Measurements from ENCODE around the gene KRTAP19-8.

KRTAP19-8 gene, protein sequence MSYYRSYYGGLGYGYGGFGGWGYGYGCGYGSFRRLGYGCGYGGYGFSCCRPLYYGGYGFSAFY

GRCh38 chr21:31038376-31038775 is at the start of gene KRTAP19-8:
Gene KRTAP19-8 (minus strand): TSS chr21:31038476. CDS start chr21:31038443, 33 bp downstream.
- no peak for DNase-seq (ENCODE audit: low read depth)
- H3K4me3 ChIP-seq (replicated peaks; ENCODE audit: low read depth, low read length): no peak within 1 kb of the TSS
- no peak for TF ChIP-seq CTCF (IDR thresholded peaks at IDR 0.05; ENCODE audit: low read length, missing control alignments)

DNA sequence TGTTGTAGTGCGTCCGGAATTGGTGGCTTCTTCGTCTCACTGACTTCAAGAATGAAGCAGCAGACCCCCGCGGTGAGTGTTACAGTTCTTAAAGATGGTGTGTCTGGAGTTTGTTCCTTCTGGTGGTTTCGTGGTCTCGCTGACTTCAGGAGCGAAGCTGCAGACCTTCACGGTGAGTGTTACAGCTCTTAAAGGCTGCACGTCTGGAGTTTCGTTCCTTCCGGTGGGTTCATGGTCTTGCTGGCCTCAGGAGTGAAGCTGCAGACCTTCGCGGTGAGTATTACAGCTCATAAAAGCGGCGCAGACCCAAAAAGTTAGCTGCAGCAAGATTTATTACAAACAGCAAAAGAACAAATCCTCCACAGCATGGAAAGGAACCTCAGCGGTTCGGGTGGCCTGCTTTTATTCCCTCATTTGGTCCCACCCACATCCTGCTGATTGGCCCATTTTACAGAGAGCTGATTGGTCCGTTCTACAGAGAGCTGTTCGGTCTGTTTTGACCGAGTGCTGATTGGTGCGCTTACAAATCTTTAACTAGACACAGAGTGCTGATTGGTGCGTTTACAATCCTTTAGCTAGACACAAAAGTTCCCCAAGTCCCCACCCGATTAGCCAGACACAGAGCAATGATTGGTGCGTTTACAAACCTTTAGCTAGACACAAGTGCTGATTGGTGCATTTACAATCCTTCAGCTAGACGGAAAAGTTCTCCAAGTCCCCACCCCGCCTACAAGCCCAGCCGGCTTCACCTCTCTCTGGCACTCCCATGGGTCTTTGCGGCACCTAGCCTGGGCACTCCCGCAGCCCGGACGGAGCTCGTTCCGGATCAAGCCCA is 49.6 kb upstream of the KRTAP19-8 start:
- TF ChIP-seq CTCF (IDR thresholded peaks at IDR 0.05; ENCODE audit: low read length, missing control alignments): no peak
- no peak for DNase-seq (ENCODE audit: low read depth)
- no peak overlapping the region for H3K4me3 ChIP-seq (replicated peaks; ENCODE audit: low read depth, low read length)

GRCh38 chr21:31084689-31085088 is 46.4 kb upstream of the KRTAP19-8 start:
- no peak for TF ChIP-seq CTCF (IDR thresholded peaks at IDR 0.05; ENCODE audit: low read length, missing control alignments)
- H3K4me3 ChIP-seq (replicated peaks; ENCODE audit: low read depth, low read length): no peak overlapping the region
- no peak for DNase-seq (ENCODE audit: low read depth)

- peak; percentile 25 for DNase-seq (ENCODE audit: low read depth)
- no peak for TF ChIP-seq CTCF (IDR thresholded peaks at IDR 0.05; ENCODE audit: low read length, missing control alignments)
- no peak overlapping the region for H3K4me3 ChIP-seq (replicated peaks; ENCODE audit: low read depth, low read length)
These were observed 40.5 kb upstream of the KRTAP19-8 start for GRCh38 chr21:31078796-31079195.

- no peak for TF ChIP-seq CTCF (IDR thresholded peaks at IDR 0.05; ENCODE audit: low read length, missing control alignments)
- H3K4me3 ChIP-seq (replicated peaks; ENCODE audit: low read depth, low read length): no peak overlapping the region
- no peak for DNase-seq (ENCODE audit: low read depth)
These were observed 39.9 kb upstream of the KRTAP19-8 start for GRCh38 chr21:31078216-31078615.

DNA sequence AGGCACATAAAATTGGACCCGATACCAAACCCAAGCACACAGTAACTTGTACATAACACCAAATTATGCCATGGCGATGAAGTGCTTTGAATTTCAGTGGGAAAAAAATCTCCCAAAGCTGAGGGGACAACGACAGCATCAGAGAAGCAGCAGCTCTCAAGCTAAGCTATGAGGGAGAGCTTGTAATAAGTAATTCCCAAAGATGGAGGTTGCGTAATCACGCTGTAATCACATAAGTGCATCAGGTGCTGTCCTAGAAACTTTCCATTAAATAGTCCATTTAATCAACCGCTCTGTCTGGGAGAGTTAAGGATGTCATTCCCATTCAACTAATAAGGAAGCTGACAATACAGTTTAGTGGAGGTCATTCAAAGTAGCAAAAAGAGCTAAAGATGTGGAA is 37.6 kb upstream of the KRTAP19-8 start:
- no peak overlapping the region for H3K4me3 ChIP-seq (replicated peaks; ENCODE audit: low read depth, low read length)
- no peak for TF ChIP-seq CTCF (IDR thresholded peaks at IDR 0.05; ENCODE audit: low read length, missing control alignments)
- no peak for DNase-seq (ENCODE audit: low read depth)

GRCh38 chr21:31072533-31072932 is 34.3 kb upstream of the KRTAP19-8 start:
- no peak for TF ChIP-seq CTCF (IDR thresholded peaks at IDR 0.05; ENCODE audit: low read length, missing control alignments)
- DNase-seq (ENCODE audit: low read depth): no peak
- no peak overlapping the region for H3K4me3 ChIP-seq (replicated peaks; ENCODE audit: low read depth, low read length)
